A673 (cell line): ENCODE results near the gene SUSD1. TPM values are rescaled to one million over a fixed set of nuclear protein-coding genes. Genes with fewer than 3 reads are reported as not detected.

Experiments used
- BruUV-seq: library from RNA; stranded (reverse); fragments of 400-500 nt; replicated peaks from 2 replicates; lab custom pipeline; 2021; lab: Mats Ljungman, UMichigan
- CTCF ChIA-PET: fragments of 300-600 bp; sonication (Branson Sonifier 250); formaldehyde crosslinking; loops from one replicate; lab custom pipeline; 2022; ENCODE audit warnings: antibody characterized with exemption; lab: Charles Lee
- POLR2A ChIA-PET: fragments of 300-600 bp; sonication (Branson Sonifier 250); formaldehyde crosslinking; loops from one replicate; lab custom pipeline; 2022; ENCODE audit warnings: antibody characterized with exemption; ENCODE audit not compliant: low non-redundant PET; lab: Charles Lee
- DNase-seq: peaks from one replicate; pipeline ENCODE4 v3.0.0-alpha.2; 2015; ENCODE audit warnings: low spot score
- H3K27ac ChIP-seq: fragments of 200-600 bp; sonication (generic); 2 replicates; pipeline ENCODE4 v1.5.1; 2016; ENCODE audit warnings: mixed run types, low read depth, mild to moderate bottlenecking, mixed read lengths, antibody characterized with exemption, low read length; ENCODE audit not compliant: poor library complexity, severe bottlenecking
- H3K27me3 ChIP-seq: fragments of 200-600 bp; sonication (generic); replicated peaks from 2 replicates; pipeline ENCODE4 v1.6.1; 2017; ENCODE audit warnings: mixed run types, low read depth, mild to moderate bottlenecking, mixed read lengths, antibody characterized with exemption, low read length; ENCODE audit not compliant: insufficient read depth, poor library complexity
- H3K36me3 ChIP-seq: fragments of 200-600 bp; sonication (generic); 2 replicates; pipeline ENCODE4 v1.6.1; 2016; ENCODE audit warnings: mixed run types, mild to moderate bottlenecking, mixed read lengths, antibody characterized with exemption, low read length; ENCODE audit not compliant: insufficient read depth, poor library complexity, severe bottlenecking
- H3K4me1 ChIP-seq: fragments of 200-600 bp; sonication (generic); 2 replicates; pipeline ENCODE4 v1.6.1; 2017; ENCODE audit warnings: mixed run types, mild to moderate bottlenecking, mixed read lengths, antibody characterized with exemption, low read length; ENCODE audit not compliant: insufficient read depth, poor library complexity, severe bottlenecking
- H3K4me3 ChIP-seq: fragments of 200-600 bp; sonication (generic); 2 replicates; pipeline ENCODE4 v1.5.1; 2016; ENCODE audit warnings: low read depth, mixed run types, mild to moderate bottlenecking, mixed read lengths, low read length; ENCODE audit not compliant: poor library complexity, severe bottlenecking
- H3K9me3 ChIP-seq: fragments of 200-600 bp; sonication (generic); 2 replicates; pipeline ENCODE4 v1.6.1; 2016; ENCODE audit warnings: mixed run types, low read depth, mild to moderate bottlenecking, mixed read lengths, antibody characterized with exemption, low read length; ENCODE audit not compliant: poor library complexity, severe bottlenecking
- EZH2 ChIP-seq: fragments of 200-600 bp; sonication (generic); IDR thresholded peaks from 2 replicates; pipeline ENCODE4 v1.6.1; 2017; ENCODE audit warnings: borderline replicate concordance, low read depth, mild to moderate bottlenecking, mixed read lengths, antibody characterized with exemption, low read length; ENCODE audit not compliant: poor library complexity, severe bottlenecking
- intact Hi-C: fragments of 100-400 bp; cut with micrococcal nuclease; formaldehyde crosslinking; loops from one replicate; pipeline ENCODE4 v1.10.0; 2022; ENCODE audit not compliant: unreplicated experiment
- total RNA-seq: library from RNA; stranded (reverse); gene quantifications from 2 replicates; pipeline ENCODE4 v1.2.3, GENCODE V29; 2021
- TF ChIP-seq, protein P1 (sequence below): fragments of 300-800, 200-600 bp; sonication (generic); conservative IDR thresholded peaks from 2 replicates; pipeline ENCODE4 v1.5.1; 2017; ENCODE audit warnings: low read depth, mild to moderate bottlenecking, antibody characterized with exemption, low read length, moderate library complexity, mixed read lengths

SUSD1 gene
- total RNA-seq, 1 experiment from 2014 or later = 14.9 TPM

DNA sequence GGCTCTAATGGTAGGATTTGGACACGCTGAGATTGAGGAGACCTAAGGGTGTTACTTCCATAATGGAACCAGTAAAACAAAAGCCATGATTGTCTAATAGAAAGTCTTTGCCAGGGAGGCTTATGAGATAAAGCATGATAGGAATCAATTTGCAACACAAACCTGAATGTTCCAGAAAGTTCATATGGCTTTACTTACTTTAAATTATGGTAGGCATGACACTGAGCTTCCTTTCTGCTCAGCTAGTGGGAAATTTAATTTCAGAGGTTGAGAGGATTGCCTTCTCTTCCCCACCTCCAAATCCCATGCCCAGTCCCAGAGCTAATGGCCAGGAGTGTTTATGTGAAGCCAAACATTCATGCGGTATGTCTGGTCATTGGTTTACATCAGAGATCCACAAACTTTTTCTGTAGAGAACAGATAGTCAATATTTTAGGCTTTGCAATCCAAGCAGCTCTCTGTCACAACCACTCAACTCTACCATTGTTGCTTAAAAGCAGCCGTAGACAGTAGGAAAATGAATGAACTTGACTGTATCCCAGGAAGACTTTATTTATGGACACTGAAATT is 164.0 kb downstream of the SUSD1 start:
- no TSS peak for BruUV-seq
- H3K4me1 ChIP-seq = no peaks in the 10 kb centered on the region
- no peak overlapping the region for H3K4me3 ChIP-seq
- TF ChIP-seq, protein P1, sequence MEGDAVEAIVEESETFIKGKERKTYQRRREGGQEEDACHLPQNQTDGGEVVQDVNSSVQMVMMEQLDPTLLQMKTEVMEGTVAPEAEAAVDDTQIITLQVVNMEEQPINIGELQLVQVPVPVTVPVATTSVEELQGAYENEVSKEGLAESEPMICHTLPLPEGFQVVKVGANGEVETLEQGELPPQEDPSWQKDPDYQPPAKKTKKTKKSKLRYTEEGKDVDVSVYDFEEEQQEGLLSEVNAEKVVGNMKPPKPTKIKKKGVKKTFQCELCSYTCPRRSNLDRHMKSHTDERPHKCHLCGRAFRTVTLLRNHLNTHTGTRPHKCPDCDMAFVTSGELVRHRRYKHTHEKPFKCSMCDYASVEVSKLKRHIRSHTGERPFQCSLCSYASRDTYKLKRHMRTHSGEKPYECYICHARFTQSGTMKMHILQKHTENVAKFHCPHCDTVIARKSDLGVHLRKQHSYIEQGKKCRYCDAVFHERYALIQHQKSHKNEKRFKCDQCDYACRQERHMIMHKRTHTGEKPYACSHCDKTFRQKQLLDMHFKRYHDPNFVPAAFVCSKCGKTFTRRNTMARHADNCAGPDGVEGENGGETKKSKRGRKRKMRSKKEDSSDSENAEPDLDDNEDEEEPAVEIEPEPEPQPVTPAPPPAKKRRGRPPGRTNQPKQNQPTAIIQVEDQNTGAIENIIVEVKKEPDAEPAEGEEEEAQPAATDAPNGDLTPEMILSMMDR = no peak
- no peak for TF ChIP-seq EZH2
- H3K27ac ChIP-seq = no peak overlapping the region
- CTCF ChIA-PET = no interaction called here
- H3K27me3 ChIP-seq = no peaks in the 10 kb centered on the region
- no peaks in the 10 kb centered on the region for H3K36me3 ChIP-seq
- H3K9me3 ChIP-seq = no peaks in the 10 kb centered on the region
- no peak for DNase-seq
- POLR2A ChIA-PET = no interaction called here
- intact Hi-C loops = no loop called here

DNA sequence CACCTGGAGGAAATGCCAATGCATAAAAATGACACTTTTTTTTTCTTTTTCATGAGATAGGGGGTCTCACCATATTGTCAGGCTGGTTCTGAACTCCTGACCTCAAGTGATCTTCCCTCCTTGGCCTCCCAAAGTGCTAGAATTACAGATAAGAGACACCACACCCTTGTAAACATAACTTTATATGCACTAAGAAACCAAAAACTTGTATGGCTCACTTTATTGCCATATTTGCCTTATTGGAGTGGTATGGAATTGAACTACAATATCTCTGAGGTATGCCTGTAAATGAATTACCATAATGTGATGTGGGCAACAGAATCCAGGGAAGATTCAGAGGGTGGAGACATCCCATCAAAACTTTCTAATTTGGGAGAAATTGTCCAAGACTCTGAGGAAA is 164.6 kb downstream of the SUSD1 start:
- intact Hi-C loops = no loop called here
- no TSS peak for BruUV-seq
- Histone ChIP-seq H3K4me1 (no peaks in the 10 kb centered on the region), H3K27me3 (no peaks in the 10 kb centered on the region), H3K36me3 (no peaks in the 10 kb centered on the region), H3K9me3 (no peaks in the 10 kb centered on the region), H3K27ac (no peak overlapping the region), H3K4me3 (no peak overlapping the region)
- TF ChIP-seq, protein P1 = no peak
- no peak for TF ChIP-seq EZH2
- DNase-seq = no peak
- ChIA-PET POLR2A (no interaction called here), CTCF (no interaction called here)

DNA sequence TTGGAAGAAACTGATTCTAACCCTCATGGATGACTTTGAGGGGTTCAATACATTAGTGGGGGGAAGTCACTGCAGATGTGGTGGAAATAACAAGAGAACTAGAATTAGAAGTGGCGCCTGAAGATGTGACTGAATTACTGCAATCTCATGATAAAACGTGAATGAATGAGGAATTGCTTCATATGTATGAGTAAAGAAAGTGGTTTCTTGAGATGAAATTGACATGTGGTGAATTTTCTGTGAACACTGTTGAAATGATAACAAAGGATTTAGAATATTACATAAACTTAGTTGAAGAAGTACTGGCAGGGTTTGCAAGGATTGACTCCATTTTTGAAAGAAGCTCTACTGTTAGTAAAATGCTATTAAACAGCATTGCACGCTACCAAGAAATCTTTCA is 165.4 kb downstream of the SUSD1 start:
- intact Hi-C loops = no loop called here
- CTCF ChIA-PET = no interaction called here
- POLR2A ChIA-PET = no interaction called here

More for the DNA sequence above, 165.4 kb downstream of the SUSD1 start:
- Histone ChIP-seq H3K4me3 (no peak overlapping the region), H3K4me1 (no peaks in the 10 kb centered on the region), H3K27ac (no peak overlapping the region), H3K36me3 (no peaks in the 10 kb centered on the region), H3K9me3 (no peaks in the 10 kb centered on the region), H3K27me3 (no peaks in the 10 kb centered on the region)
- BruUV-seq = no TSS peak
- DNase-seq = no peak
- TF ChIP-seq EZH2 = no peak
- TF ChIP-seq, protein P1 = no peak
